SK-N-SH (cell line): ENCODE data around the gene ZNF8. TPM values are rescaled to one million over a fixed set of nuclear protein-coding genes. Genes with fewer than 3 reads are reported as not detected.

Experiments used
- CTCF ChIA-PET: fragments of 300-600, 350-600 bp; formaldehyde crosslinking; extraction: SDS; loops from one replicate; lab custom pipeline; 2021; lab: Yijun Ruan, JAX
- POLR2A ChIA-PET: fragments of 350-600 bp; sonication (Branson Sonifier 250); formaldehyde crosslinking; extraction: SDS; loops from one replicate; lab custom pipeline; 2020; ENCODE audit warnings: antibody characterized with exemption, inconsistent platforms; lab: Yijun Ruan, JAX
- DNase-seq: peaks from one replicate; pipeline ENCODE4 v3.0.0; 2012
- H2AFZ ChIP-seq: fragments of 200-600 bp; sonication (generic); 2 replicates; pipeline ENCODE4 v1.8.1; 2016; ENCODE audit warnings: antibody characterized with exemption, mild to moderate bottlenecking, low read depth
- H3F3A ChIP-seq: fragments of 200-600 bp; sonication (generic); replicated peaks from 2 replicates; pipeline ENCODE3; 2016; ENCODE audit warnings: antibody characterized with exemption, mild to moderate bottlenecking; ENCODE audit not compliant: insufficient read depth
- H3K27ac ChIP-seq, 2 experiments: fragments of 200-500 bp in 1 of 2; fragments of 200-600 bp in 1 of 2; sonication (Bioruptor generic) in 1 of 2; sonication (generic), shearing (Covaris generic) in 1 of 2; 2 replicates each; pipeline versions ENCODE4 v1.5.1 to v1.6.1; 2014 to 2016; ENCODE audit warnings: low read depth in 2 of 2, inconsistent platforms in 1 of 2, low read length in 1 of 2, mild to moderate bottlenecking in 1 of 2, mixed read lengths in 1 of 2
- H3K27me3 ChIP-seq: fragments of 200-600 bp; sonication (generic), shearing (Covaris generic); 2 replicates; pipeline ENCODE4 v1.6.1; 2016; ENCODE audit warnings: mixed run types; ENCODE audit not compliant: insufficient read depth
- H3K36me3 ChIP-seq, 2 experiments: fragments of 200-500 bp in 1 of 2; fragments of 200-600 bp in 1 of 2; sonication (Bioruptor generic) in 1 of 2; sonication (generic) in 1 of 2; replicated peaks in 1 of 2; 2 replicates each; pipeline versions ENCODE3 to v1.5.1; 2014 to 2016; ENCODE audit warnings: low read length in 1 of 2, mild to moderate bottlenecking in 1 of 2; ENCODE audit not compliant: insufficient read depth in 2 of 2, control insufficient read depth in 1 of 2
- H3K4me1 ChIP-seq, 2 experiments: fragments of 200-500 bp in 1 of 2; fragments of 200-600 bp in 1 of 2; sonication (Bioruptor generic) in 1 of 2; sonication (generic), shearing (Covaris generic) in 1 of 2; 2 replicates each; pipeline versions ENCODE4 v1.5.1 to v1.6.1; 2014 to 2016; ENCODE audit warnings: low read depth in 1 of 2, low read length in 1 of 2, mixed run types in 1 of 2; ENCODE audit not compliant: insufficient read depth in 2 of 2, control insufficient read depth in 1 of 2
- H3K4me2 ChIP-seq: fragments of 200-600 bp; sonication (generic), shearing (Covaris generic); 2 replicates; pipeline ENCODE4 v1.6.1; 2017; ENCODE audit warnings: mixed run types
- H3K4me3 ChIP-seq, 2 experiments: fragments of 200-500 bp in 1 of 2; fragments of 200-600 bp in 1 of 2; sonication (Bioruptor generic) in 1 of 2; sonication (generic), shearing (Covaris generic) in 1 of 2; 2 replicates each; pipeline versions ENCODE4 v1.5.1 to v1.8.1; 2014 to 2016; ENCODE audit warnings: low read depth in 2 of 2, inconsistent platforms in 1 of 2, low read length in 1 of 2, mild to moderate bottlenecking in 1 of 2, mixed read lengths in 1 of 2, moderate library complexity in 1 of 2
- H3K79me2 ChIP-seq: fragments of 200-600 bp; sonication (generic); 2 replicates; pipeline ENCODE4 v1.8.1; 2017; ENCODE audit warnings: mild to moderate bottlenecking; ENCODE audit not compliant: insufficient read depth
- H3K9ac ChIP-seq: fragments of 200-600 bp; sonication (generic); 2 replicates; pipeline ENCODE4 v1.6.1; 2017; ENCODE audit warnings: mixed run types
- H3K9me2 ChIP-seq: fragments of 200-600 bp; sonication (generic); 2 replicates; pipeline ENCODE4 v1.6.1; 2017; ENCODE audit warnings: mixed run types
- H3K9me3 ChIP-seq: fragments of 200-600 bp; sonication (generic); 2 replicates; pipeline ENCODE4 v1.6.1; 2017; ENCODE audit warnings: mixed run types, mild to moderate bottlenecking, moderate library complexity
- H4K20me1 ChIP-seq: fragments of 200-600 bp; sonication (generic); 2 replicates; pipeline ENCODE4 v1.6.1; 2017; ENCODE audit warnings: mild to moderate bottlenecking, mixed run types; ENCODE audit not compliant: insufficient read depth
- CTCF ChIP-seq: fragments of 200-600 bp; sonication (generic); IDR thresholded peaks from 2 replicates; pipeline ENCODE4 v1.6.1; 2017; ENCODE audit warnings: antibody characterized with exemption, mild to moderate bottlenecking, moderate library complexity
- ELF1 ChIP-seq: IDR thresholded peaks from 2 replicates; pipeline ENCODE4 v1.4.0; 2012
- FOXM1 ChIP-seq: IDR thresholded peaks from 2 replicates; pipeline ENCODE4 v1.4.0; 2012; ENCODE audit warnings: low read depth, mild to moderate bottlenecking
- JUND ChIP-seq: IDR thresholded peaks from 2 replicates; pipeline ENCODE4 v1.4.0; 2012
- MXI1 ChIP-seq: IDR thresholded peaks from 2 replicates; pipeline ENCODE4 v1.6.1; 2012; ENCODE audit warnings: mild to moderate bottlenecking, low read depth, low read length, improper control_type of control experiment
- NFIC ChIP-seq: IDR thresholded peaks from 2 replicates; pipeline ENCODE4 v1.4.0; 2012; ENCODE audit warnings: borderline replicate concordance
- NRF1 ChIP-seq: IDR thresholded peaks from 2 replicates; pipeline ENCODE4 v1.6.1; 2012; ENCODE audit warnings: low read depth, mild to moderate bottlenecking, low read length
- PBX3 ChIP-seq: IDR thresholded peaks from 2 replicates; pipeline ENCODE4; 2012
- RAD21 ChIP-seq: IDR thresholded peaks from 2 replicates; pipeline ENCODE4 v1.6.1; 2012; ENCODE audit warnings: mild to moderate bottlenecking, low read length
- REST ChIP-seq: IDR thresholded peaks from 2 replicates; pipeline ENCODE4 v1.6.1; 2012; ENCODE audit warnings: mild to moderate bottlenecking, low read depth, low read length, moderate library complexity
- RFX5 ChIP-seq: IDR thresholded peaks from 2 replicates; pipeline ENCODE4 v1.6.1; 2012; ENCODE audit warnings: mild to moderate bottlenecking, improper control_type of control experiment, low read length
- RXRA ChIP-seq: IDR thresholded peaks from 2 replicates; pipeline ENCODE4 v1.4.0; 2012; ENCODE audit warnings: low read depth, mild to moderate bottlenecking, borderline replicate concordance
- SMC3 ChIP-seq: IDR thresholded peaks from 2 replicates; pipeline ENCODE4 v1.6.1; 2012; ENCODE audit warnings: low read depth, low read length, improper control_type of control experiment
- TAF1 ChIP-seq: IDR thresholded peaks from 2 replicates; pipeline ENCODE4 v1.6.1; 2012; ENCODE audit warnings: low read depth, mild to moderate bottlenecking, low read length, moderate library complexity, borderline replicate concordance
- TCF12 ChIP-seq: IDR thresholded peaks from 2 replicates; pipeline ENCODE4 v1.4.0; 2012
- USF2 ChIP-seq: fragments of 150-350 bp; IDR thresholded peaks from 2 replicates; pipeline ENCODE4 v1.6.1; 2017; ENCODE audit warnings: antibody characterized with exemption, low read length, low read depth, borderline replicate concordance
- YY1 ChIP-seq: IDR thresholded peaks from 2 replicates; pipeline ENCODE4 v1.4.0; 2012; ENCODE audit warnings: low read depth, mild to moderate bottlenecking
- ZBTB33 ChIP-seq: IDR thresholded peaks from 2 replicates; pipeline ENCODE4 v1.4.0; 2012; ENCODE audit warnings: low read depth, borderline replicate concordance
- WGBS: methylation state at CpG from one replicate; pipeline ENCODE4 v1.1.6; 2017; ENCODE audit warnings: low lambda C conversion rate; 5-methylcytosine and 5-hydroxymethylcytosine counted together
- polyA plus RNA-seq, 3 experiments: library from polyadenylated mRNA; depleted of rRNA; stranded (reverse); fragments of >200 nt; gene quantifications; 2 replicates each; pipeline ENCODE4 v1.2.3, GENCODE V29; 2012

ZNF8 gene
- polyA plus RNA-seq, 1 of the 3 experiments (the other 2 are of a cell fraction), result 1.4 TPM

- Histone ChIP-seq H3K4me2 (no peak overlapping the region), H3K4me3 (no peak overlapping the region), H3K79me2 (no peaks in the 10 kb centered on the region), H3K36me3 (no peaks in the 10 kb centered on the region), H2AFZ (no peak overlapping the region), H3K4me1 (no peaks in the 10 kb centered on the region), H3K27me3 (no peaks in the 10 kb centered on the region)
- DNase-seq, result no peak
- TF ChIP-seq CTCF (no peak), MXI1 (no peak), TAF1 (no peak), RFX5 (no peak), ZBTB33 (no peak), TCF12 (no peak), NRF1 (no peak), RXRA (no peak), YY1 (no peak), ELF1 (no peak), RAD21 (no peak), NFIC (no peak), FOXM1 (no peak)
- TF ChIP-seq, all 33 proteins: peak for 0
- 82% methylated on average over 6 of the region's 6 CpGs for WGBS
- no peaks in the 10 kb centered on the region for H3K9me2 ChIP-seq
- ChIA-PET CTCF (no interaction called here), POLR2A (no interaction called here)
- no peaks in the 10 kb centered on the region for H3F3A ChIP-seq
- H4K20me1 ChIP-seq, result no peaks in the 10 kb centered on the region
- H3K27ac ChIP-seq, result no peak overlapping the region
- no peaks in the 10 kb centered on the region for H3K9me3 ChIP-seq
- H3K9ac ChIP-seq, result no peak overlapping the region
Measured at GRCh38 chr19:58243351-58243750, 35.4 kb upstream of the ZNF8 start.

- Histone ChIP-seq H3K79me2 (no peaks in the 10 kb centered on the region), H3K9me3 (peaks cover 10% of the 10 kb centered on the region; the same call in 1 of the 2 replicates), H3K27ac (no peak overlapping the region), H2AFZ (no peak overlapping the region), H3K36me3 (no peaks in the 10 kb centered on the region), H3K9me2 (no peaks in the 10 kb centered on the region), H3K4me1 (no peaks in the 10 kb centered on the region), H3K4me2 (no peak overlapping the region), H3K9ac (no peak overlapping the region), H4K20me1 (no peaks in the 10 kb centered on the region), H3F3A (no peaks in the 10 kb centered on the region), H3K27me3 (no peaks in the 10 kb centered on the region), H3K4me3 (no peak overlapping the region; a peak in 1 of 4 replicates)
- DNase-seq, result no peak
- ChIA-PET CTCF (no interaction called here), POLR2A (no interaction called here)
- 88% methylated on average over 3 of the region's 3 CpGs for WGBS
- no peak for TF ChIP-seq SMC3
- TF ChIP-seq PBX3, result no peak
- TF ChIP-seq MXI1, result no peak
- no peak for TF ChIP-seq ZBTB33
- TF ChIP-seq JUND, result no peak
- TF ChIP-seq REST, result no peak
- TF ChIP-seq USF2, result no peak
Measured at GRCh38 chr19:58248886-58249285, 29.9 kb upstream of the ZNF8 start.
